Brain microvascular endothelial cell (primary cell): Measurements from ENCODE around the gene RNF123.

Source experiments
- DNase-seq: peaks from one replicate; pipeline ENCODE4 v3.0.0-alpha.2; 2020
- H3K27ac ChIP-seq: fragments of 250-450 bp; sonication (Bioruptor Pico); 2 replicates; pipeline ENCODE4 v1.5.1; 2020; ENCODE audit warnings: mild to moderate bottlenecking, moderate library complexity
- H3K27me3 ChIP-seq: fragments of 250-450 bp; sonication (Bioruptor Pico); replicated peaks from 2 replicates; pipeline ENCODE4 v1.5.1; 2020; ENCODE audit warnings: mild to moderate bottlenecking
- H3K36me3 ChIP-seq: fragments of 250-450 bp; sonication (Bioruptor Pico); replicated peaks from 2 replicates; pipeline ENCODE4 v1.5.1; 2020; ENCODE audit warnings: mild to moderate bottlenecking
- H3K4me3 ChIP-seq: 2 replicates; pipeline ENCODE4 v1.5.1; 2011; ENCODE audit warnings: low read depth, mild to moderate bottlenecking, control low read depth, low read length, moderate library complexity
- in situ Hi-C: cut with HindIII; loops from 2 replicates; pipeline ENCODE4 v1.10.0; 2017; ENCODE audit warnings: low sequenced_read_pairs, low pct_ligation_motif_present
- TF ChIP-seq, protein P1 (sequence below): IDR thresholded peaks from 2 replicates; pipeline ENCODE4 v1.5.1; 2011; ENCODE audit warnings: low read depth, mild to moderate bottlenecking, moderate library complexity, low read length, control low read depth, inconsistent platforms; ENCODE audit errors: missing control alignments

RNF123 gene

DNA sequence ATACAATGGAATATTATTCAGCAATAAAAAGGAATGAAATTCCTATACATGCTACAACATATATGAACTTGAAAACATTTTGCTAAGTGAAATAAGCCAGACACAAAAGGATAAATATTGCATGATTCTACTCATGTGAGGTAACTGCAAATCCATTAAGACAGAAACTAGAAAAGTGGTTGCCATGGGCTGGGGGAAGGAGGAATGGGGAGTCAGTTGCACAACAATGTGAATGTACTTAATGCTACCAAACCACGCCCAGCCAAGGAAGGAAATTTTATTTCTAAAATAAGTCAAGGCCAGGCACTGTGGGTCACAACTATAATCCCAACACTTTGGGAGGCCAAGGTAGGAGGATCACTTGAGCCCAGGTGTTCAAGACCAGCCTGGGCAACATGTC, 44.2 kb downstream of the RNF123 start:
- Histone ChIP-seq H3K27me3 (no peaks in the 10 kb centered on the region), H3K4me3 (no peak overlapping the region), H3K27ac (no peak overlapping the region), H3K36me3 (peaks cover 31% of the 10 kb centered on the region)
- in situ Hi-C loops: no loop called here
- no peak for DNase-seq
- TF ChIP-seq, protein P1, sequence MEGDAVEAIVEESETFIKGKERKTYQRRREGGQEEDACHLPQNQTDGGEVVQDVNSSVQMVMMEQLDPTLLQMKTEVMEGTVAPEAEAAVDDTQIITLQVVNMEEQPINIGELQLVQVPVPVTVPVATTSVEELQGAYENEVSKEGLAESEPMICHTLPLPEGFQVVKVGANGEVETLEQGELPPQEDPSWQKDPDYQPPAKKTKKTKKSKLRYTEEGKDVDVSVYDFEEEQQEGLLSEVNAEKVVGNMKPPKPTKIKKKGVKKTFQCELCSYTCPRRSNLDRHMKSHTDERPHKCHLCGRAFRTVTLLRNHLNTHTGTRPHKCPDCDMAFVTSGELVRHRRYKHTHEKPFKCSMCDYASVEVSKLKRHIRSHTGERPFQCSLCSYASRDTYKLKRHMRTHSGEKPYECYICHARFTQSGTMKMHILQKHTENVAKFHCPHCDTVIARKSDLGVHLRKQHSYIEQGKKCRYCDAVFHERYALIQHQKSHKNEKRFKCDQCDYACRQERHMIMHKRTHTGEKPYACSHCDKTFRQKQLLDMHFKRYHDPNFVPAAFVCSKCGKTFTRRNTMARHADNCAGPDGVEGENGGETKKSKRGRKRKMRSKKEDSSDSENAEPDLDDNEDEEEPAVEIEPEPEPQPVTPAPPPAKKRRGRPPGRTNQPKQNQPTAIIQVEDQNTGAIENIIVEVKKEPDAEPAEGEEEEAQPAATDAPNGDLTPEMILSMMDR: no peak

DNA sequence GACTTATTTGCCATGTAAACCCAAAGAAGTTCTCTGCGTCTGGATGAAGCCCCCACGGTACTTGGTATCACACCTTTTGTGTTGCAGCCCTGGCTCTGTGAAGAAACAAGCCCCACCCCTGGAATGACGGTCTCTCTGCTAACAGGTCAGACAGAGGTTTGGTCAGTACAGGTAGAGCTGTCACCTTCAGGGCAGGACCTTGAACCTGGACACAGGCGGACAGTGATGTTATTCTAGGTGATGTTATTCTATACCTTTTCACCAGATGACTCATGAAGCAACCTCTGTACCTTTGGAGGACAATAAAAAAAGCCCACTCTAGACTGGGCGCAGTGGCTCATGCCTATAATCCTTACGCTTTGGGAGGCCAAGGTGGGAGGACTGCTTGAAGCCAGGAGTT, 45.4 kb downstream of the RNF123 start:
- in situ Hi-C loops: no loop called here
- Histone ChIP-seq H3K27ac (no peak overlapping the region), H3K36me3 (peaks cover 31% of the 10 kb centered on the region), H3K4me3 (no peak overlapping the region), H3K27me3 (no peaks in the 10 kb centered on the region)
- TF ChIP-seq, protein P1: no peak
- no peak for DNase-seq

DNA sequence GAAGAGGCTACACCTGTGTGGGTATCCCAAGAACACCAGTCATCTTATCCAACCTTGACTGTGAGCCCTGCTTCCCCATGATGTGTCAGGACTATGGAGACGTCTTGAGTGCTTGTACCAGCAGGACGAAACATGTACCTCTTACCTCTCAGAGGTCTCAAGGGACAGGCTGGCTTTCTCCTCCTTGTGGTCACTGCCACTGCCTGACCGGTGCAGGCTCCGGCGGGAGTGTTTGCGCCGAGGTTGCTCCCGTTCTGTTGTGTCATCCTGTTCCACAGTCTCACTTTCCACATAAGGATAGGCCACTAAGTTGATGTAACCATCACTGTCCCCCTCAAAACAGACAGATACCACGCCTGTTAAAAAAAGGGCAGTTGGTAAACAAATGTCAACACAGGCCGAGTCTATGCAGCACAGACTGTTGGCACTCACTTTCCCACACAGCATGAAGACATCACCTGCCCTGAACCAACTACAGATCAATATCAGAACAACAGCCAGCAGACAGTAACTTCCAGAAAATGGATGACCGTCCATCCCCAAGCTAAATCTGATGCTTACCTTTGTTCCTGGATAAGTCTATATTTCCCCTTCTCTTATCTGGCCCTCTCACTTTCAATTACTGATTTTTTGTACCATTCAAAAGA, 48.8 kb downstream of the RNF123 start:
- TF ChIP-seq, protein P1: no peak
- Histone ChIP-seq H3K27me3 (no peaks in the 10 kb centered on the region), H3K27ac (no peak overlapping the region), H3K4me3 (no peak overlapping the region), H3K36me3 (peaks cover 20% of the 10 kb centered on the region)
- no peak for DNase-seq
- in situ Hi-C loops: no loop called here

DNA sequence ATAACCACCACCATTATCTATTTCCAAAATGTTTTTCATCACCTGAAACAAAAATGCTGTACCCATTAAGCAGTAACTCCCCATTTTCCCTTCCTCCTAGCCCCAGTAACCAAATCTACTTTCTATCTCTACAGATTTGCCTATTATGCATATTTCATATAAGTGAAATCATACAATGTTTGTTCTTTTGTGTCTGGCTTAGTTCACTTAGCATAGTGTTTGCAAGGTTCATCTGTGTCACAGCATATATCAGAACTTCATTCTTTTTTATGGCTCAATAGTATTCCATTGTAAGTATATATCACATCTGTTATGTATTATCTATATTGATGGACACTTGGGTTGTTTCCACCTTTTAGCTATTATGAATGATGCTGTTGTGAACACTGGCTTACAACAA, 51.1 kb downstream of the RNF123 start:
- H3K4me3 ChIP-seq: no peak overlapping the region
- H3K27me3 ChIP-seq: no peaks in the 10 kb centered on the region
- in situ Hi-C loops: no loop called here
- peaks cover 17% of the 10 kb centered on the region for H3K36me3 ChIP-seq
- DNase-seq: no peak
- no peak overlapping the region for H3K27ac ChIP-seq
- TF ChIP-seq, protein P1: no peak

DNA sequence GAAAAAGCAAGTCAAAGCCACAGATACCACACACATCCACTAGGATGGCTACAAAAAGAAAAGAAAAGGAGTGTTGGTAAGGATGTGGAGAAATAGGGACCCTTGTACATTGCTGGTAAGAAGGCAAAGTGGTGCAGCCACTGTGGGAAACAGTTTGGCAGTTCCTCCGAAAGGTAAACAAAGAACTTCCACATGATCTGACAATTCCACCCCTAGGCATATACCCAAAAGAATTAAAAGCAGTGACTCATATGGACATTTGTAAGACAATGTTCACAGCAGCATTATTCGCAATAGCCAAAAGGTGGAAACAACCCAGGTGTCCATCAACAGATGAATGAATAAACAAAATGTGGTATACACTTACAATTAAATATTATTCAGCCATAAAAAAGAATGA, 56.6 kb downstream of the RNF123 start:
- TF ChIP-seq, protein P1: no peak
- Histone ChIP-seq H3K27me3 (no peaks in the 10 kb centered on the region), H3K27ac (no peak overlapping the region), H3K36me3 (no peaks in the 10 kb centered on the region), H3K4me3 (no peak overlapping the region)
- in situ Hi-C loops: no loop called here
- no peak for DNase-seq
